NCI-H1436 treated with DMSO at 0.1 percent for 48 hours (cell line): Measurements from ENCODE around the gene GDF2.

Experiments used
- DNase-seq: peaks from one replicate; lab custom pipeline; 2025; lab: John Stamatoyannopoulos, UW

Gene GDF2

GRCh38 chr10:47333532-47333931 is 11.3 kb downstream of the GDF2 start:
- no peak for DNase-seq

DNA sequence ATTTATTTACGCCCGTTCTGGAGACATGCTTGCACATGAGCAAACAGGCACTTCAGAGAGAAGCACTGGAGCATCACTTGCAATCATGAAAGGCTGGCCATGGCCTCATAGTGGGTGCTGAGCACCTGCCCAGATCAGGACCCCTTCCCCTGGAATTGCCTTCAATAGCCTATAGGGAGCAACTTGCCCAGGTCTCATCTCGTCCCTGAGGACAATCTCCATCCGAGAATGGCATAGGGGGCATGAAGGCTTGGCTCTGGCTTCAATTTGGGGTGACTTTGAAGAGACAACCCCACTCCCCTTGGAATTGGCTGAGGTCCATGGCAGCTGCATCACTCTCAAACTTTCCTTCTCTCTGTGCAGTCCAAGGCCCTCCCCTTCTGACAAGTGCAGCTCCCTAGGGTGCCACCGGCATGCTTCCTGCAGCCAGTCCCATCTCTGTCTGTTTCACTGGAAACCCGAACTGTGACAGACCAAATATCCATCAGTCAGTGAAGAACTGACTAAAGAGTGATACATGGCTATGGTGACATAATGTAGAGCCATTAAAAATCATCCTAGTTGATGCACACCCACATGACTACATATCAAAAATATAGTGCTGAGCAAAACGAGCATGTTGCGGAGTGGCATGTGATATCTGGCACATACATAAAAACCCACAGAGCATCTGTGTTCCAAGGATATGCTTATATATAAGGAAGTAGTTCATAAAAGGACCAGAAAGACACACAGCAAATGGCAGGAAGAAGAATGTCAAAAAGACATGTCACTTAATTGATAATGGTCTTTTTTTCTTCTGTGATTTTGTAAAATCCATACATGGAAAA is 12.4 kb downstream of the GDF2 start:
- DNase-seq = no peak

- DNase-seq = no peak
Observed at GRCh38 chr10:47335906-47336305, 13.7 kb downstream of the GDF2 start.

- no peak for DNase-seq
Observed at GRCh38 chr10:47336387-47337134, 14.3 kb downstream of the GDF2 start.

DNA sequence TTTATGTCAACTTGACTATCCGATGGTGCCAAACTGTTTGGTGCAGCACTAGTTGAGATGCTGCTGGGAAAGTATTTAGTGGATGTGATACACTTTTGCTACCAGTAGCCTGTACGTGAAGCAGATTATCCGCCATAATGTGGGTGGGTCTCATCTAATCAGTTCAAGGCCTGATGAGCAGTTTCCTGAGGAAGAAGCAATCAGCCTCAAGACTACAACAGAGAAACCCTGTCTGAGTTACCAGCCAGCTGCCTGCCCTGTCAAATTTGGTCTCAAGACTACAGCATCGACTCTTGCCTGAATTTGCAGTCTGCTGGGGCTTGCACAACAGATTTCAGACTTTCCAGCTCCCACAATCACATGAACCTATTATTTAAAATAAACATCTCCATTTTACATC is 15.1 kb downstream of the GDF2 start:
- DNase-seq = no peak

DNA sequence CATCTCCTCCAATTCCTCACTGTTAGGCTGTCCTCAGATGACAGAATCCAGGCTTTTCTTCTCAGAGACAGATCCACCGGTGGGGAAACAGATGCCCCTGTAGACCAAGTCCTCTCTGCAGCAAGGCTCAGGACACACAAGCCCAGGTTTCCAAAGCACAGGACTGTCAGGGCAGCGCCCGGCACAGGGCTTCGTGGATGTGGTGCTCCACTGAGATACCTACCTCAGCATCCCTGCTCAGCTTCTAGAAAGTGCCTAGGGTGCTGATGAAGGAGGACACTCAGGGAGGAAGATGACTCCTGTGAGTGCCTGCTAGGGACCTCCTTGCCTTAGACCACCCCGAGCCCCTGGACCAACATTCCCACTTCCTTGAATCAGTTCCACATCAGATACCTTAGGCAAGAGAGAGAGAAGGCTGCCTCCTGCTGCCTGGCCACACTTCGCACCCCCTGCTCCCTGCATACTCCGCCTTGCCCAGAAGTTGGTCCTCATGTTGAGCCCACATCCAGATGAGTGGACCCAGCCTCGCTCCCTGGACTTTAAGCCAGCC is 17.0 kb downstream of the GDF2 start:
- no peak for DNase-seq

- no peak for DNase-seq
Observed at GRCh38 chr10:47339759-47340607, 17.7 kb downstream of the GDF2 start.

- DNase-seq = no peak
Observed at GRCh38 chr10:47340608-47341170, 18.4 kb downstream of the GDF2 start.

DNA sequence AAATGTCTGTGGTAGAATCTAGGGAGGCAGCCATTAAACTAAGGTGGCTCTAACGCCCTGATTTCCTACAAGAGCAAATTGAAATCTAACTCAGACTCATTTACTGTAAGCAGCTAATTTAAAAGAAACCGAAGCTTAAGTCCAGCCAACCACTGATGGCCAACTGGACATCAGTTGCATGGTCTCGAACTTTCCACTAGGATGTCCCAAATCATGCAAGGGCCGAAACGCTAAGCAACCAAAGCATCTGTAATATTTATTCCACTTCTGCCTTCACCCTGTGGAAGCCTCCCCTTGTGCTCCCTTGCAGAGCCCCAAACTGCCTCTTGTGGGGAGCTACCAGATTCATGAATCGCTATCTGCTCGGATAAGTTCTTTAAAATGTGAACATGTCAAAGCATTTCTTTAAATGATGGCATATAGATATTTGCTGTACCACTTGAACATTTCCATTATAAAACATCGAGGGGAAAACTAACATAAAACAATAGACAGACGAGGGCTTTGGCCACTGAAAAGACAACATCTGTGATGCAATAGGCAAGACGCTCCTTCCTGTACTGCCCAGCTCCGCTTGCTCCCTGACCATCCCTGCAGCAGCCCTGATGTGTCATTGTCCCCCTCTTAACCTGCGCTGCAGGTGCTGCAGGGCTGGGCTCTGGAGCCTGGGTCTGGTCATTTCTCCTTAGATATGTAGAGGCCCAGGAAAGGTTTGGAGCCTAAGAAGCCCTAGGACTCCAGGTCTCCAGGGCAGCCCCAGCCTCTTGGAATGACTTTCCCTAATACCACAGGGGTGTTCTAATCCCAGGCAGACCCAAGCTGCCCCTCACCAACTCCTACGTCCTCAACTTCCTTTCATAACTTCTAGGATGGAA is 23.0 kb downstream of the GDF2 start:
- no peak for DNase-seq

DNA sequence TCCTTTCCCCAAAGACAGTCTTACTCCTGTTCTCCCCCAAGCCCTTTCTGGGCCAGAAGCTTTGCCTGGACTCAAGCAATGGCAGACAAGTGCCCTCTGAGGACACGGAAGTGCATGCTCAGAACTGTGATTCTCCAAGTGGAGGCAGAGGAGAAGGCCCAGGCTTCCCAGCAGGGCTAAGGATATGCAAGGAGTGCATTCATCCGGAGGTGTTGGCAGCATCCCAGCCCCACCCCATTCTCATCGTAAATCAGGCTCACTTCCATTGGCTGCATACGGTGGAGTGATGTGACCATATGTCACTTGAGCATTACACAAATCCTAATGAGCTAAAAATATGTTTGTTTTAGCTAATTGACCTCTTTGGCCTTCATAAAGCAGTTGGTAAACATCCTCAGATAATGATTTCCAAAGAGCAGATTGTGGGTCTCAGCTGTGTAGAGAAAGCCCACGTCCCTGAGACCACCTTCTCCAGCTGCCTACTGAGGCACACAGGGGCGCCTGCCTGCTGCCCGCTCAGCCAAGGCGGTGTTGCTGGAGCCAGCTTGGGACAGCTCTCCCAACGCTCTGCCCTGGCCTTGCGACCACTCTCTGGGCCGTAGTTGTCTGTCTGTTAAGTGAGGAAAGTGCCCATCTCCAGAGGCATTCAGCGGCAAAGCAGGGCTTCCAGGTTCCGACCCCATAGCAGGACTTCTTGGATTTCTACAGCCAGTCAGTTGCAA is 24.5 kb downstream of the GDF2 start:
- peak; percentile 75 for DNase-seq

GRCh38 chr10:47347303-47347675 is 25.0 kb downstream of the GDF2 start:
- DNase-seq = no peak

- DNase-seq = no peak
Observed at GRCh38 chr10:47348138-47348651, 25.9 kb downstream of the GDF2 start, which contains the start of gene RBP3. RBP3 (plus strand) TSS chr10:47348363; CDS start chr10:47348485, 122 bp downstream.

DNA sequence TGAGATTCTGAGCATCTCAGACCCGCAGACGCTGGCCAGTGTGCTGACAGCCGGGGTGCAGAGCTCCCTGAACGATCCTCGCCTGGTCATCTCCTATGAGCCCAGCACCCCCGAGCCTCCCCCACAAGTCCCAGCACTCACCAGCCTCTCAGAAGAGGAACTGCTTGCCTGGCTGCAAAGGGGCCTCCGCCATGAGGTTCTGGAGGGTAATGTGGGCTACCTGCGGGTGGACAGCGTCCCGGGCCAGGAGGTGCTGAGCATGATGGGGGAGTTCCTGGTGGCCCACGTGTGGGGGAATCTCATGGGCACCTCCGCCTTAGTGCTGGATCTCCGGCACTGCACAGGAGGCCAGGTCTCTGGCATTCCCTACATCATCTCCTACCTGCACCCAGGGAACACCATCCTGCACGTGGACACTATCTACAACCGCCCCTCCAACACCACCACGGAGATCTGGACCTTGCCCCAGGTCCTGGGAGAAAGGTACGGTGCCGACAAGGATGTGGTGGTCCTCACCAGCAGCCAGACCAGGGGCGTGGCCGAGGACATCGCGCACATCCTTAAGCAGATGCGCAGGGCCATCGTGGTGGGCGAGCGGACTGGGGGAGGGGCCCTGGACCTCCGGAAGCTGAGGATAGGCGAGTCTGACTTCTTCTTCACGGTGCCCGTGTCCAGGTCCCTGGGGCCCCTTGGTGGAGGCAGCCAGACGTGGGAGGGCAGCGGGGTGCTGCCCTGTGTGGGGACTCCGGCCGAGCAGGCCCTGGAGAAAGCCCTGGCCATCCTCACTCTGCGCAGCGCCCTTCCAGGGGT is 26.6 kb downstream of the GDF2 start:
- DNase-seq = no peak

DNA sequence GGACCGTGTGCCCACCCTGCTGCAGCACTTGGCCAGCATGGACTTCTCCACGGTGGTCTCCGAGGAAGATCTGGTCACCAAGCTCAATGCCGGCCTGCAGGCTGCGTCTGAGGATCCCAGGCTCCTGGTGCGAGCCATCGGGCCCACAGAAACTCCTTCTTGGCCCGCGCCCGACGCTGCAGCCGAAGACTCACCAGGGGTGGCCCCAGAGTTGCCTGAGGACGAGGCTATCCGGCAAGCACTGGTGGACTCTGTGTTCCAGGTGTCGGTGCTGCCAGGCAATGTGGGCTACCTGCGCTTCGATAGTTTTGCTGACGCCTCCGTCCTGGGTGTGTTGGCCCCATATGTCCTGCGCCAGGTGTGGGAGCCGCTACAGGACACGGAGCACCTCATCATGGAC is 27.3 kb downstream of the GDF2 start:
- DNase-seq = no peak

DNA sequence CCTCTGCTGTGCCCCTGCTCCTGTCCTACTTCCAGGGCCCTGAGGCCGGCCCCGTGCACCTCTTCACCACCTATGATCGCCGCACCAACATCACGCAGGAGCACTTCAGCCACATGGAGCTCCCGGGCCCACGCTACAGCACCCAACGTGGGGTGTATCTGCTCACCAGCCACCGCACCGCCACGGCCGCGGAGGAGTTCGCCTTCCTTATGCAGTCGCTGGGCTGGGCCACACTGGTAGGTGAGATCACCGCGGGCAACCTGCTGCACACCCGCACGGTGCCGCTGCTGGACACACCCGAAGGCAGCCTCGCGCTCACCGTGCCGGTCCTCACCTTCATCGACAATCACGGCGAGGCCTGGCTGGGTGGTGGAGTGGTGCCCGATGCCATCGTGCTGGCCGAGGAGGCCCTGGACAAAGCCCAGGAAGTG is 27.7 kb downstream of the GDF2 start:
- no peak for DNase-seq

GRCh38 chr10:47350671-47351640 is 28.7 kb downstream of the GDF2 start:
- no peak for DNase-seq

- DNase-seq = no peak
Observed at GRCh38 chr10:47351899-47352815, 29.9 kb downstream of the GDF2 start.
